Spleen (tissue), 7 donors: ENCODE data around the gene DNAH6.

ENCODE experiments used
- CTCF ChIP-seq, 11 experiments: fragments of 200-600 bp in 7 of 11; fragments of 450-650 bp in 4 of 11; sonication (generic) in 4 of 11; IDR thresholded peaks in 8 of 11; conservative IDR thresholded peaks in 3 of 11; 1 replicate in 7 of 11; 2 replicates in 4 of 11; pipeline versions ENCODE4 v1.4.0 to v1.8.0; 2016 to 2021; ENCODE audit warnings: antibody characterized with exemption in 11 of 11, inconsistent platforms in 4 of 11, mild to moderate bottlenecking in 1 of 11
- POLR2A ChIP-seq, 3 donors: fragments of 450-650 bp; IDR thresholded peaks; one replicate each; pipeline ENCODE4 v1.5.1; 2017; ENCODE audit warnings: antibody characterized with exemption in 3 of 3, mild to moderate bottlenecking in 1 of 3
- POLR2AphosphoS5 ChIP-seq, 3 donors: sonication (generic); formaldehyde crosslinking; IDR thresholded peaks; one replicate each; pipeline ENCODE4 v1.5.1; 2017; ENCODE audit warnings: antibody characterized with exemption in 3 of 3
- donor health status: DM: no; HTN: no; CAD: no; lungs with moderate emphysema.
- donor health status: DM: no; HTN: no; CAD: no.
- donor health status: DM: no; HTN: no; CAD: no.

GRCh38 chr2:84491741-84492140 lies 24.6 kb upstream of the DNAH6 start:
- TF ChIP-seq CTCF (IDR thresholded peaks at IDR 0.05 in 8 of 11, conservative IDR thresholded peaks at IDR 0.05 in 3 of 11): no peak
- TF ChIP-seq POLR2A (IDR thresholded peaks at IDR 0.05): no peak
- no peak for TF ChIP-seq POLR2AphosphoS5 (IDR thresholded peaks at IDR 0.05)
